Urinary bladder (tissue), 4 donors: Measurements from ENCODE around the gene STK11IP. TPM values are rescaled to one million over a fixed set of nuclear protein-coding genes. Genes with fewer than 3 reads are reported as not detected.

Source experiments
- DNase-seq: peaks from one replicate; pipeline ENCODE4 v3.0.0-alpha.2; 2015; ENCODE audit errors: extremely low spot score
- H3K27ac ChIP-seq: one replicate; pipeline ENCODE4 v1.5.1; 2013; ENCODE audit warnings: low read depth, mild to moderate bottlenecking, moderate library complexity
- H3K36me3 ChIP-seq: one replicate; pipeline ENCODE4 v1.6.1; 2013; ENCODE audit warnings: mild to moderate bottlenecking, moderate library complexity; ENCODE audit not compliant: insufficient read depth
- H3K4me1 ChIP-seq: one replicate; pipeline ENCODE4 v1.6.1; 2013; ENCODE audit warnings: mild to moderate bottlenecking, moderate library complexity; ENCODE audit not compliant: insufficient read depth
- H3K4me3 ChIP-seq: one replicate; pipeline ENCODE4 v1.5.1; 2013; ENCODE audit warnings: low read depth, low read length
- WGBS: extraction: QIAGEN DNeasy Blood & Tissue Kit; methylation state at CpG from one replicate; pipeline ENCODE4 v1.1.7; 2013; 5-methylcytosine and 5-hydroxymethylcytosine counted together
- polyA plus RNA-seq: library from polyadenylated mRNA; stranded (reverse); fragments of 200-250 nt; gene quantifications from one replicate; pipeline ENCODE4 v1.2.3, GENCODE V29; 2013
- total RNA-seq: library from RNA; depleted of rRNA; stranded (reverse); fragments of >200 nt; gene quantifications from one replicate; pipeline ENCODE4 v1.2.3, GENCODE V29; 2014
- donor health status: healthy with polysubstance abuse.
- donor health status: healthy.

Gene STK11IP
- total and polyA plus RNA-seq, 2 donors: 19.7 to 19.8 TPM

- H3K36me3 ChIP-seq: no peaks in the 10 kb centered on the region
- 96% methylated on average over 4 of the region's 4 CpGs for WGBS
- no peaks in the 10 kb centered on the region for H3K4me1 ChIP-seq
- DNase-seq: no peak
- H3K27ac ChIP-seq: no peak overlapping the region
- H3K4me3 ChIP-seq: no peak overlapping the region
These were observed 6.6 kb upstream of the STK11IP start for GRCh38 chr2:219591091-219591490.

DNA sequence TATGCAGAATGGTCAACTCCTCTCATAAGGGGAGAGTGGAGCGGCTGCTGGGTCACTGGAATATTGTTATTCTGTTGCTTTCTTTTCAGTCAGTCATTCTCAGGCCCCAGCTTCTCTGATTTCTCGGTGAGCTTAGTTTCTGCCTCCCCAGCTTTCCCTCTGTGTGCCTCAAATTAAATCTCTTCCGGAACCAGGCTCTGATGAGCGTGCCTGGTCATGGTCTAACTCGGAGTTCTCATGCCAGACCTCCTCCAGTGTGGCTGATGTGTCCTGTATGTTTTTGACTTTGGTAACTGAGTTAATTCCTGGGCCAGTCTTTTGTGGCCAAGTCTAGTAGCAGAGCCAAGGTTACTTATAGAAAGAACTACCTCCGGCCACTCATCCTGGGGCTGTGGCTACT lies 4.9 kb upstream of the STK11IP start:
- 55% methylated on average over 6 of the region's 6 CpGs for WGBS
- DNase-seq: no peak
- H3K36me3 ChIP-seq: no peaks in the 10 kb centered on the region
- H3K4me3 ChIP-seq: no peak overlapping the region
- no peaks in the 10 kb centered on the region for H3K4me1 ChIP-seq
- no peak overlapping the region for H3K27ac ChIP-seq

GRCh38 chr2:219593154-219593553 lies 4.5 kb upstream of the STK11IP start:
- Histone ChIP-seq H3K36me3 (no peaks in the 10 kb centered on the region), H3K27ac (no peak overlapping the region), H3K4me1 (no peaks in the 10 kb centered on the region), H3K4me3 (no peak overlapping the region)
- 87% methylated on average over 2 of the region's 2 CpGs for WGBS
- no peak for DNase-seq

GRCh38 chr2:219595256-219595655 lies 2.4 kb upstream of the STK11IP start:
- H3K27ac ChIP-seq: no peak overlapping the region
- H3K36me3 ChIP-seq: no peaks in the 10 kb centered on the region
- WGBS: 32% methylated on average over 3 of the region's 3 CpGs
- no peak overlapping the region for H3K4me3 ChIP-seq
- DNase-seq: no peak
- no peaks in the 10 kb centered on the region for H3K4me1 ChIP-seq

- Histone ChIP-seq H3K4me3 (peak overlapping the region; percentile 52), H3K36me3 (no peaks in the 10 kb centered on the region), H3K27ac (peak overlapping the region; percentile 73), H3K4me1 (no peaks in the 10 kb centered on the region)
- 8% methylated on average over 19 of the region's 19 CpGs for WGBS
- no peak for DNase-seq
These were observed 604 bp upstream of the STK11IP start for GRCh38 chr2:219596954-219597551.

GRCh38 chr2:219598308-219599078 lies 836 bp downstream of the STK11IP start:
- 28% methylated on average over 9 of the region's 9 CpGs for WGBS
- no peaks in the 10 kb centered on the region for H3K36me3 ChIP-seq
- DNase-seq: no peak
- H3K4me1 ChIP-seq: no peaks in the 10 kb centered on the region
- H3K27ac ChIP-seq: peak overlapping the region; percentile 59
- peak overlapping the region; percentile 52 for H3K4me3 ChIP-seq

DNA sequence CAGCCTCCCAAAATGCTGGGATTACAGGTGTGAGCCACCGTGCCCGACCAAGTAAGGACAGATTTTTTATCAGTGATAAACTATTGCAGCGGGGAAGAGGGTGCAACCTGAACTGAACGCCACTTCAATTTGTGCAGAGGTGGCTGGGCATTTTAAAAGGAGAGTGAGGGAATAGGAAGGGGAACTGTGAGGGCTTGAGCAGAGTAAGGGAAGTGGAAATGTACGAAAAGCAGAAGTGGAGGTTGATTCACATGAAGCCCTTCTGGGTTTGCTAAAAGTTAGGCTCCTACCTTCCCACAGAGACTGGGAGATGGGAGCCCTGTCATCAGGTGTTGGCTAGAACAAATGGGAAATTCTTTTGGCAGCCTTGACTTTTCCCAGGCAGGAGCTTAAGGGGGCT lies 6.1 kb downstream of the STK11IP start:
- H3K4me1 ChIP-seq: no peaks in the 10 kb centered on the region
- no peak for DNase-seq
- H3K27ac ChIP-seq: no peak overlapping the region
- no peak overlapping the region for H3K4me3 ChIP-seq
- H3K36me3 ChIP-seq: peaks cover 6% of the 10 kb centered on the region
- 88% methylated on average over 5 of the region's 5 CpGs for WGBS

DNA sequence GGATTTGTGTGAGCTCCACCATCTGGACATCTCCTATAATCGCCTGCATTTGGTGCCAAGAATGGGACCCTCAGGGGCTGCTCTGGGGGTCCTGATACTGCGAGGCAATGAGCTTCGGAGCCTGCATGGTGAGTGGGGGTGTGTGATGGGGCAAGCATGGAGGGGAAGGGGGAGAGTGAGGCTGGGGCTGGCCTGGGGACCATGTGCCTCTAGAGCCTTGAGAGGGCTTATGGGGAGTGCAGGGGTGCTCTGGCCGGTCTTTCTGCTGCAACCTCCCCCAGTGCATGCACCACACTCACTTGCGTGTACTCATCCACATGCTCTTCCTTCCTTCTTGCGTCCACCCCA lies 7.9 kb downstream of the STK11IP start:
- no peak for DNase-seq
- Histone ChIP-seq H3K27ac (no peak overlapping the region), H3K4me3 (no peak overlapping the region), H3K4me1 (no peaks in the 10 kb centered on the region), H3K36me3 (peaks cover 6% of the 10 kb centered on the region)
- WGBS: 90% methylated on average over 6 of the region's 6 CpGs

GRCh38 chr2:219607931-219608330 lies 10.3 kb downstream of the STK11IP start:
- no peak for DNase-seq
- 92% methylated on average over 15 of the region's 15 CpGs for WGBS
- Histone ChIP-seq H3K27ac (no peak overlapping the region), H3K4me1 (no peaks in the 10 kb centered on the region), H3K4me3 (no peak overlapping the region), H3K36me3 (peaks cover 6% of the 10 kb centered on the region)

GRCh38 chr2:219608399-219608964 lies 10.8 kb downstream of the STK11IP start:
- no peak overlapping the region for H3K27ac ChIP-seq
- DNase-seq: no peak
- no peaks in the 10 kb centered on the region for H3K4me1 ChIP-seq
- H3K36me3 ChIP-seq: peaks cover 6% of the 10 kb centered on the region
- 94% methylated on average over 15 of the region's 15 CpGs for WGBS
- no peak overlapping the region for H3K4me3 ChIP-seq

- Histone ChIP-seq H3K27ac (no peak overlapping the region), H3K36me3 (peaks cover 6% of the 10 kb centered on the region), H3K4me3 (no peak overlapping the region), H3K4me1 (no peaks in the 10 kb centered on the region)
- WGBS: 80% methylated on average over 13 of the region's 13 CpGs
- DNase-seq: no peak
These were observed 11.6 kb downstream of the STK11IP start for GRCh38 chr2:219609149-219609750.

DNA sequence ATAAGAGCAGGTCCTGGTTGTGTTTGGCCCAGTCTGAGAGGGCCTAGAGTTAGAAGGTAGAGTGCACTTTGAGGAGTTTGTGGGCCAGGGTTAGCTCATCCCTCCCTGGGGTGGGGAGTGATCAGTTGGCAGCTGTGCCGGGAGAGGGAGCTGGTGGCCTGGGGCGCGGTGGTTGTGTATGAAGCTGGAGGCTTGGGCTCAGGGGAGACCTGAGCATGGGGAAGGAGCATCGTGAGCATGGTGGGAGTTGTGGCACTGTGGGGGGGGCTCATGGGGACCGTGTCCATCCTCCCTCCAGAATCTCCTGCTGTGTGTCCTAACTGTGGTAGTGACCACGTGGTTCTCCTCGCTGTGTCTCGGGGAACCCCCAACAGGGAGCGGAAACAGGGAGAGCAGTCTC lies 13.6 kb downstream of the STK11IP start:
- Histone ChIP-seq H3K4me3 (no peak overlapping the region), H3K36me3 (peaks cover 6% of the 10 kb centered on the region), H3K4me1 (no peaks in the 10 kb centered on the region), H3K27ac (no peak overlapping the region)
- no peak for DNase-seq
- WGBS: 97% methylated on average over 9 of the region's 9 CpGs

GRCh38 chr2:219611866-219612576 lies 14.4 kb downstream of the STK11IP start:
- DNase-seq: no peak
- Histone ChIP-seq H3K27ac (no peak overlapping the region), H3K4me1 (no peaks in the 10 kb centered on the region), H3K4me3 (no peak overlapping the region), H3K36me3 (peaks cover 3% of the 10 kb centered on the region)
- whole genome bisulfite sequencing: 83% methylated on average over 12 of the region's 12 CpGs
